ENCODE measurements around the gene IRAK3.
"Not testable (repeated sequence)": the region's sequence is repeated elsewhere in the genome, so short reads cannot be mapped to it uniquely, and the experiment has no call there.

IRAK3 gene

GRCh38 chr12:66262737-66263136 lies 73.7 kb downstream of the IRAK3 start:
- DNase-seq (ENCODE audit: low spot score) = no peak

- DNase-seq (ENCODE audit: low spot score) = peak; percentile 45
Observed at GRCh38 chr12:66268562-66268961, 79.5 kb downstream of the IRAK3 start.

GRCh38 chr12:66269142-66269541 lies 80.1 kb downstream of the IRAK3 start:
- DNase-seq (ENCODE audit: low spot score) = no peak

- peak; percentile 59 for DNase-seq (ENCODE audit: low spot score)
Observed at GRCh38 chr12:66269757-66270383, 80.9 kb downstream of the IRAK3 start.

- no peak for DNase-seq (ENCODE audit: low spot score)
Observed at GRCh38 chr12:66270613-66271012, 81.6 kb downstream of the IRAK3 start.

- DNase-seq (ENCODE audit: low spot score) = no peak
Observed at GRCh38 chr12:66272650-66273049, 83.6 kb downstream of the IRAK3 start.

GRCh38 chr12:66273147-66273546 lies 84.1 kb downstream of the IRAK3 start:
- no peak for DNase-seq (ENCODE audit: low spot score)

- DNase-seq (ENCODE audit: low spot score) = no peak
Observed at GRCh38 chr12:66275040-66275439, 86.0 kb downstream of the IRAK3 start.

- peak; percentile 41 for DNase-seq (ENCODE audit: low spot score)
Observed at GRCh38 chr12:66279123-66279712, 90.2 kb downstream of the IRAK3 start.

- no peak for DNase-seq (ENCODE audit: low spot score)
Observed at GRCh38 chr12:66280561-66280960, 91.5 kb downstream of the IRAK3 start.

- no peak for DNase-seq (ENCODE audit: low spot score)
Observed at GRCh38 chr12:66282244-66282643, 93.2 kb downstream of the IRAK3 start.

- no peak for DNase-seq (ENCODE audit: low spot score)
Observed at GRCh38 chr12:66287275-66287674, 98.3 kb downstream of the IRAK3 start.

- no peak for DNase-seq (ENCODE audit: low spot score)
Observed at GRCh38 chr12:66288121-66288520, 99.1 kb downstream of the IRAK3 start.

GRCh38 chr12:66289485-66289884 lies 100.5 kb downstream of the IRAK3 start:
- no peak for DNase-seq (ENCODE audit: low spot score)

GRCh38 chr12:66290716-66291200 lies 101.7 kb downstream of the IRAK3 start:
- no peak for DNase-seq (ENCODE audit: low spot score)

GRCh38 chr12:66296176-66296683 lies 107.2 kb downstream of the IRAK3 start:
- DNase-seq (ENCODE audit: low spot score) = no peak

- no peak for DNase-seq (ENCODE audit: low spot score)
Observed at GRCh38 chr12:66297080-66297479, 108.1 kb downstream of the IRAK3 start.

GRCh38 chr12:66297923-66298322 lies 108.9 kb downstream of the IRAK3 start:
- DNase-seq (ENCODE audit: low spot score) = no peak

GRCh38 chr12:66301944-66302826 lies 113.2 kb downstream of the IRAK3 start, which contains the start of gene HELB:
TSS of gene HELB (plus strand) at chr12:66302493. CDS start at chr12:66302604, 111 bp downstream.
- peak; percentile 95 for DNase-seq (ENCODE audit: low spot score)

- DNase-seq (ENCODE audit: low spot score) = no peak
Observed at GRCh38 chr12:66302827-66303169, 113.8 kb downstream of the IRAK3 start.

- DNase-seq (ENCODE audit: low spot score) = not testable (repeated sequence)
Observed at GRCh38 chr12:66303316-66303804, 114.3 kb downstream of the IRAK3 start.
